Psoas muscle (tissue), 8 donors: ENCODE results near the gene TAF11L6. TPM values are rescaled to one million over a fixed set of nuclear protein-coding genes. Genes with fewer than 3 reads are reported as not detected.
"Not testable (repeated sequence)": the region's sequence is repeated elsewhere in the genome, so short reads cannot be mapped to it uniquely, and the experiment has no call there.

Source experiments
- ATAC-seq, 4 donors: fragments of 200-7000 bp; cut with Tn5 transposase; one replicate each; pipeline ENCODE4 v1.9.1; 2020; ENCODE audit warnings: moderate library complexity in 3 of 4, mild to moderate bottlenecking in 2 of 4
- DNase-seq, 2 donors: peaks; one replicate each; pipeline ENCODE4 v3.0.0-alpha.2; 2020
- H3K27ac ChIP-seq: fragments of 200-600 bp; one replicate; pipeline ENCODE4 v1.8.0; 2022
- H3K27me3 ChIP-seq, 3 donors: fragments of 200-600 bp in 1 of 3; one replicate each; pipeline versions ENCODE4 v1.6.1 to v1.8.0; 2013 to 2022; ENCODE audit warnings: low read length in 2 of 3, mild to moderate bottlenecking in 2 of 3, moderate library complexity in 1 of 3; ENCODE audit not compliant: insufficient read depth in 3 of 3
- H3K36me3 ChIP-seq, 2 donors: fragments of 200-600 bp in 1 of 2; one replicate each; pipeline versions ENCODE4 v1.6.1 to v1.8.0; 2013 to 2022; ENCODE audit warnings: low read depth in 1 of 2, mild to moderate bottlenecking in 1 of 2, moderate library complexity in 1 of 2; ENCODE audit not compliant: insufficient read depth in 1 of 2
- H3K4me1 ChIP-seq: fragments of 200-600 bp; one replicate; pipeline ENCODE4 v1.8.0; 2022
- H3K4me3 ChIP-seq: fragments of 200-600 bp; one replicate; pipeline ENCODE4 v1.8.0; 2022; ENCODE audit warnings: mild to moderate bottlenecking
- H3K9me3 ChIP-seq: fragments of 200-600 bp; one replicate; pipeline ENCODE4 v1.8.0; 2022
- WGBS, 3 donors: extraction: QIAGEN DNeasy Blood & Tissue Kit; methylation state at CpG; one replicate each; pipeline versions ENCODE4 v1.1.6 to v1.1.7; 2013; 5-methylcytosine and 5-hydroxymethylcytosine counted together
- intact Hi-C, 2 donors: fragments of 100-400 bp; cut with DNase I; formaldehyde crosslinking; loops; one replicate each; pipeline versions ENCODE4 v1.11.0 to v1.14.2; 2022
- polyA plus RNA-seq, 3 donors: library from polyadenylated mRNA; stranded (reverse); fragments of 200-250 nt; gene quantifications; one replicate each; pipeline ENCODE4 v1.2.3, GENCODE V29; 2013
- total RNA-seq, 4 donors: library from RNA; stranded (reverse); fragmentation: NEBNext Ultra II Directional in 2 of 4; extraction: Animal tissue kit (Norgen Biotek cat#: 25700) in 2 of 4; gene quantifications; one replicate each; pipeline versions ENCODE4 v1.2.1 to v1.2.4, GENCODE V29; 2021 to 2023
- donor health status: healthy with polysubstance abuse.
- donor health status: DM: no; HTN: no; CAD: no; lungs with moderate emphysema.
- donor health status: Bipolar disorder and iron deficiency.
- donor health status: healthy.
- donor health status: DM: yes; HTN: yes; CAD: no.
- donor health status: DM: no; HTN: no; CAD: no.
- donor health status: DM: no; HTN: no; CAD: no.
- donor health status: DM: yes; HTN: yes; CAD: no.

The TAF11L6 gene
- total and polyA plus RNA-seq, 7 donors = not detected

DNA sequence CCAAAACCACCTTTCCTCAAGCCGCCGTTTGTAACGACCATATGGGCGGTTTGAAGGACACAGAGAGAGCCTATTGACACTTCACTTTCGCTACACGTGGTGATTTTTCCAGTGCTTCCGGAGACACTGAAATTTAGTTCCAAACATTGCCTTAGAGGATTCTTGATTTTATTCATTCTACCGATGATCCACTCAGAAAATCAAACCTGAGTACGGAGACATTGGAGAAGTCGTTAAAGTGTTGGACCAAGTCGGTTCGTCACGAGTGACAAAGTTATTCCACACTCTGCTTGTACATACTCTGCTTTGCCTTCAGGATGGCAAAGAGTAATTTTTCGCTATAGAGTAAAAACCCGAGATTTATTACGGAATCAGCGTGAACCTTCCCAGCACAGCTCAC is 2.0 kb upstream of the TAF11L6 start:
- DNase-seq = peak in 1 of 2 donors; percentile 47
- ATAC-seq, H3K36me3 ChIP-seq, H3K27me3 ChIP-seq, H3K9me3 ChIP-seq, H3K4me1 ChIP-seq, H3K4me3 ChIP-seq, H3K27ac ChIP-seq, intact Hi-C loops: not testable (repeated sequence)
- 92 to 93% (median 92%) methylated on average over 9 of the region's 17 CpGs for WGBS, 3 donors

Other genes starting within 250 kb of the TAF11L6 start
- not detected for gene TAF11L2, start 30.4 kb upstream of the TAF11L6 start, total RNA-seq
- gene TAF11L2, start 30.4 kb upstream of the TAF11L6 start, polyA plus RNA-seq = not detected
- gene TAF11L3, start 10.3 kb upstream of the TAF11L6 start, total RNA-seq = not detected
- gene TAF11L3, start 10.3 kb upstream of the TAF11L6 start, polyA plus RNA-seq = not detected
- not detected for gene TAF11L4, start 6.9 kb upstream of the TAF11L6 start, total RNA-seq
- not detected for gene TAF11L4, start 6.9 kb upstream of the TAF11L6 start, polyA plus RNA-seq
- not detected for gene TAF11L5, start 3.4 kb upstream of the TAF11L6 start, total RNA-seq
- gene TAF11L5, start 3.4 kb upstream of the TAF11L6 start, polyA plus RNA-seq = not detected
- gene TAF11L7, start 57.1 kb downstream of the TAF11L6 start, total RNA-seq = not detected
- not detected for gene TAF11L7, start 57.1 kb downstream of the TAF11L6 start, polyA plus RNA-seq
- not detected for gene TAF11L8, start 62.3 kb downstream of the TAF11L6 start, total RNA-seq
- not detected for gene TAF11L8, start 62.3 kb downstream of the TAF11L6 start, polyA plus RNA-seq
- not detected for gene TAF11L9, start 65.7 kb downstream of the TAF11L6 start, total RNA-seq
- gene TAF11L9, start 65.7 kb downstream of the TAF11L6 start, polyA plus RNA-seq = not detected
- gene TAF11L10, start 69.2 kb downstream of the TAF11L6 start, total RNA-seq = not detected
- gene TAF11L10, start 69.2 kb downstream of the TAF11L6 start, polyA plus RNA-seq = not detected
- gene TAF11L11, start 75.5 kb downstream of the TAF11L6 start, total RNA-seq = not detected
- gene TAF11L11, start 75.5 kb downstream of the TAF11L6 start, polyA plus RNA-seq = not detected
- not detected for gene TAF11L12, start 81.7 kb downstream of the TAF11L6 start, total RNA-seq
- not detected for gene TAF11L12, start 81.7 kb downstream of the TAF11L6 start, polyA plus RNA-seq
- not detected for gene TAF11L13, start 103.4 kb downstream of the TAF11L6 start, total RNA-seq
- not detected for gene TAF11L13, start 103.4 kb downstream of the TAF11L6 start, polyA plus RNA-seq
- not detected for gene TAF11L14, start 105.8 kb downstream of the TAF11L6 start, total RNA-seq
- not detected for gene TAF11L14, start 105.8 kb downstream of the TAF11L6 start, polyA plus RNA-seq